Prostate gland (tissue), 2 donors: ENCODE results near the gene FMR1NB.

Experiments used
- POLR2A ChIP-seq: fragments of 450-650 bp; IDR thresholded peaks from one replicate; pipeline ENCODE4 v1.6.1; 2016; ENCODE audit warnings: antibody characterized with exemption, mild to moderate bottlenecking
- POLR2AphosphoS5 ChIP-seq: sonication (generic); formaldehyde crosslinking; IDR thresholded peaks from one replicate; pipeline ENCODE4 v1.6.1; 2017; ENCODE audit warnings: antibody characterized with exemption
- TF ChIP-seq, protein P1 (sequence below), 4 experiments: fragments of 200-600 bp in 2 of 4; fragments of 450-650 bp in 2 of 4; sonication (generic) in 2 of 4; IDR thresholded peaks; 1 replicate in 3 of 4; 2 replicates in 1 of 4; pipeline ENCODE4 v1.5.1; 2016 to 2019; ENCODE audit warnings: antibody characterized with exemption in 4 of 4, mild to moderate bottlenecking in 2 of 4, moderate library complexity in 2 of 4

DNA sequence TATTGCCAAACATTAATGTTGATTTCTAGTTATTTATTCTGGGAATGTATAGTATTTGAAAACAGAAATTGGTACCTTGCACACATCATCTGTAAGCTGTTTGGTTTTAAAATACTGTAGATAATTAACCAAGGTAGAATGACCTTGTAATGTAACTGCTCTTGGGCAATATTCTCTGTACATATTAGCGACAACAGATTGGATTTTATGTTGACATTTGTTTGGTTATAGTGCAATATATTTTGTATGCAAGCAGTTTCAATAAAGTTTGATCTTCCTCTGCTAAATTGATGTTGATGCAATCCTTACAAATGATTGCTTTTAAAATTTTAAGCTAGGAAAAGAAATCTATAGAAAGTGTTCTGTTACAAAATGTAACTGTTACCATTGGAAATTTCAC, 30.8 kb upstream of the FMR1NB start:
- TF ChIP-seq, protein P1, sequence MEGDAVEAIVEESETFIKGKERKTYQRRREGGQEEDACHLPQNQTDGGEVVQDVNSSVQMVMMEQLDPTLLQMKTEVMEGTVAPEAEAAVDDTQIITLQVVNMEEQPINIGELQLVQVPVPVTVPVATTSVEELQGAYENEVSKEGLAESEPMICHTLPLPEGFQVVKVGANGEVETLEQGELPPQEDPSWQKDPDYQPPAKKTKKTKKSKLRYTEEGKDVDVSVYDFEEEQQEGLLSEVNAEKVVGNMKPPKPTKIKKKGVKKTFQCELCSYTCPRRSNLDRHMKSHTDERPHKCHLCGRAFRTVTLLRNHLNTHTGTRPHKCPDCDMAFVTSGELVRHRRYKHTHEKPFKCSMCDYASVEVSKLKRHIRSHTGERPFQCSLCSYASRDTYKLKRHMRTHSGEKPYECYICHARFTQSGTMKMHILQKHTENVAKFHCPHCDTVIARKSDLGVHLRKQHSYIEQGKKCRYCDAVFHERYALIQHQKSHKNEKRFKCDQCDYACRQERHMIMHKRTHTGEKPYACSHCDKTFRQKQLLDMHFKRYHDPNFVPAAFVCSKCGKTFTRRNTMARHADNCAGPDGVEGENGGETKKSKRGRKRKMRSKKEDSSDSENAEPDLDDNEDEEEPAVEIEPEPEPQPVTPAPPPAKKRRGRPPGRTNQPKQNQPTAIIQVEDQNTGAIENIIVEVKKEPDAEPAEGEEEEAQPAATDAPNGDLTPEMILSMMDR (IDR thresholded peaks at IDR 0.05), result no peak
- TF ChIP-seq POLR2A (no peak), POLR2AphosphoS5 (no peak)
